Hepatocyte (in vitro differentiated cells): ENCODE measurements around the gene KCNMB1.

ENCODE experiments used
- CTCF ChIP-seq: fragments of 200-600 bp; sonication (generic); IDR thresholded peaks from 2 replicates; pipeline ENCODE4 v1.5.1; 2016; ENCODE audit warnings: antibody characterized with exemption, mild to moderate bottlenecking; ENCODE audit not compliant: poor library complexity
- EZH2 ChIP-seq: fragments of 200-600 bp; sonication (generic); IDR thresholded peaks from 2 replicates; pipeline ENCODE4 v1.6.1; 2016; ENCODE audit warnings: antibody characterized with exemption, mild to moderate bottlenecking, borderline replicate concordance
- EZH2phosphoT487 ChIP-seq: fragments of 200-600 bp; sonication (generic); IDR thresholded peaks from one replicate; pipeline ENCODE4 v1.6.1; 2018; ENCODE audit warnings: antibody characterized with exemption, mild to moderate bottlenecking, low read depth, moderate library complexity; ENCODE audit not compliant: unreplicated experiment, severe bottlenecking

- TF ChIP-seq CTCF (no peak), EZH2 (no peak), EZH2phosphoT487 (no peak)
Observed at GRCh38 chr5:170337045-170337733, 52.0 kb downstream of the KCNMB1 start.
